GM21423 (cell line): Measurements from ENCODE around the gene UFSP1.

Experiments
- ATAC-seq: cut with Tn5 transposase; IDR thresholded peaks from one replicate; pipeline ENCODE4 v1.9.1; 2021; ENCODE audit warnings: mild to moderate bottlenecking, moderate library complexity; ENCODE audit not compliant: unreplicated experiment

The UFSP1 gene

DNA sequence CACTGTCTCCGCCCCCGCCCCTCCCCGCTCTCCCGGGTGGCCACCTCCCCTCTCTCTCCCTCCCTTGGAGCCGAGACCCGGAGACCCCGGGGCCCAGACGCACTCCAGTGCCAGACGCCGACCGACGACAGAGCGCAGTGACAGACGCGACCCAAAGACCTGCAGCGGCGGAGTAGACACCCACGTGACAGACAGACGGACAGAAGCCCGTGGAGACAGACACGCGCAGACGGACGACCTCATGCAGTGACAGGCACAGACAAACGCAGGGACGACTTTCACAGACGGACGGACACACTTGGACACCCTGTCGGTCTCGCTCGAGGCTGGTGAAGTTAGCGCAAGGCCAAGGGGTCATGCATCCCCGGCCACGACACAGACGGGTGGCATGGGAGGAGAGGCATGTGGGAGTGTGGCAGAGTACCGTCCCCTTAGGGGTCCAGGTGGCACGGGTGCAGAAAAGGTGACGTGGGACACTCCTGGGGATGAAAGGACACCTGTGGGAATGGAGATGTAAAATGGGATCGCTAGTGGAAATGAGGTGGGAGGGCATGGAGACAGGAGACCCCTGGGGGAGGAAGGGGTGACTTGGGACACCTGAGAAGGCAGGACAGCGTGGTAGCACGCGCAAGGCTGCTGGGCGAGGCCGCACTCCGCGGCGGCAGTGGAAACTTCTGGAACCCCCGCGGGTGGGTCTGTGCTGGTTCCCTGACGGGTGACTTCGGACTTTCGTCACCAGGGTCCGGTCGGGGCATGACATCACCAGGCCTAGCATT is 6.6 kb upstream of the UFSP1 start:
- no peak for ATAC-seq

DNA sequence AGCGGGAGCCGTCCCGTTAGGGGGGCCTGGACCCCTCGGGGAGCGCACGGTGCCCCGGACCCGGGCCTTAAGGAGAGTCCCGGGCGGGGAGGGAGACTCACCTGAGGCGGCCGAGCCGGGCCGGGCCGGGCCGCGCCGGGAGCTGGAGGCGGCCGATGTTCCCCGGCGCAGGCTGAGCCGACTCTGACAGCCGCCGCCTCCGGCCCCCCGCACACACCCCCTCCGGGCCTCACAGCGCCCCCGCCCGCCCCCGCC is 6.1 kb upstream of the UFSP1 start, which contains the start of gene ACHE:
TSS of gene ACHE (minus strand) at position 188 of the 255 bp plus-strand sequence. CDS start 1,656 bp downstream, outside the sequence.
- no peak for ATAC-seq

DNA sequence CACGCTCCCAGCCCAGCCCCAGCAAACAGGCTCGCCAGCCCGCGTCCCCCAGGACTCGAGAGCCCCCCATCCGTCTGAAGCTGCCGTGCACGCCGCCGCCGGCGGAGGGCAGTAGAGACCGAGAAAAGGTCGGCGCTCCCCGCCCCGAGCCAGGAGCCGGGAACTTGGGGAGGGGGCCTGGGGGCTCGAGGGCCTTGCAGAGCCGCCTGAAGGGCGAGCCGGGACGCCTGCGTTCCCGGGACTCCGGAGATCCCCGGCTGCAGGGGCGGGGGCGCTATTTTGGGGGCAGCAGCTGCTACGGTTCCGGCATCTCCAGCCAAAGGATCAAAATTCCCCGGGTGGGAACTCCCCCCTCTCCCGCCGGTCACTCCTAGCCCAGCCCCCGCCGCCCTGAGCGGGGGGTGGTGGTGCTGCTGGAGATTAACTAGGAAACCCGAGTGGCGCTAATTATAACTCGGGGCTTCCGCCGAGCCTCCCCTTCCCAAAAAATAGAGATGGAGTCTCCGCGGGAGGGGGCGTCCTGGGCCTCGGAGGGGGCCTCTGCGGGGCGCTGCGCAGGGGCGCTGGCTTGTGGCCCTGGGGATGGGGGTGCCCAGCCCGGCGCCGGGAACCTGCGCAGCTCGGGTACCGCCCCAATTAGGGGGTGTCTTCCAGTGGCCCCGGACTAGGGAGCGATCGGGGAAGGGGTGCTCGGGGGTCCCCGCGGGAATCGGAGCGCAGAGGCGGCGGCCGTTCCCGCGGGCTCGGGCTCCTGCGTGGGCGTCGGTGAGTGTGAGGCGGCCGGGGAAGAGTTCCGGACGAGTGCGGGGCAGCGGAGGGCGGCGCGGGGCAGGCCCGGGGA is 5.6 kb upstream of the UFSP1 start:
- no peak for ATAC-seq

DNA sequence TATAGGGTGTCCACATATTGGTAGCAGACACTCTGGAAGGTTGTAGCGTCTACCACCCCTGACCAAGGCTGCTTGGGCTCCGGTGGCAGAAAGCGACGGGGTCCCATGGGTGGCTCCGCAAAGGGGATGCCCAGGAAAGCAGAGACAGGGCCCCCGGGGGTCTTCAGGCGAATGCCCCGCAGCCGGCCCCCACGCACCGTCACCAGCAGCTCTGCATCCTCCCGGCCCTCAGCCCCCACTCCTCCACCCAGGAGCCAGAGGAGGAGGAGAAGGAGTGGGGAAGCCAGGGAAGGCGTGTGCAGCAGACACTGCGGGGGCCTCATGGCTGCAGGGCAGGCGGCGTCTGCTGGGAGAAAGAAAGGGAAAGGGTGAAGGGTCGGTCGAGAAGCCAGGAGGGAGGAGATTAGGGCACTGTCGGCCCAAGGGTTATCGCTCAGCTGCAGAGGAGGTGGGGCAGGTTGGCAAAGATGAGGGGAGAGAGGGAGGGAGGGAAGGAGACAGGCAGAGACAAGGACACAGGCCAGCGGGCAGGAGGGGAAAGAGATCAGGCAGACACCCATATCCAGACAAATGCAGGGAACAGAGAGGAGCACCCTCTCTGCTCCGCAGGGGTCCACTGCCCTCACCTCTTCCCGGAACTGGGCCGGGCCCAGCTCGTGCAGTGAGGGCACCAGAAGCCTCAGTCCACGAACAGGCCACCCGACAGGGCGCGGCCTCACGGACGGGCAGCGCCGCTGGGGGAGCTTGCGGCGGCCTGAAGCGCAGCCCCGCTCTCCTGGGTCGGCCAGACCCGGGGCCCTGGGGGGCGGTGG is 4.6 kb upstream of the UFSP1 start:
- ATAC-seq = no peak

DNA sequence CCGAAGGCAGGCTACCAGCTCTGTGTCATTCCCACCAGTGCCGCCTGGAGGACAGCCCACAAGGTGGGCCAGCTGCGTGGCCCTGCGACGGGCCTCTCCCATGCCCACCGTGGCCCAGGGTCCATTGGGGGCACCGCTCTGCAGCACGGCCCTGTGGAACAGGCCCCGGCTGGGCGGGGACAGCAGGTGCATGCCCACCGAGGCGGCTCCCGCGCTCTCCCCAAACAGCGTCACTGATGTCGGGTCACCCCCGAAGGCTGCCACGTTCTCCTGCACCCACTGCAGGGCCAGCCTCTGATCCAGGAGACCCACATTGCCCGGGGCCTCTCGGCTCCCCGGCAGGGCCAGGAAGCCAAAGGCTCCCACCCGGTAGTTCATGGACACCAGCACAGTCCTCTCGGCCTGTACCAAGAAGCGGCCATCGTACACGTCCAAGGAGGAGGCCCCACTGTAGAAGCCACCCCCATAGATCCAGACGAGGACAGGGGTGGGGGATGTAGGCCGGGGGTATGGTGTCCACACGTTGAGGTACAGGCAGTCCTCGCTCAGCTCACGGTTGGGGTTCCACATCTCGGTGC is 3.9 kb upstream of the UFSP1 start:
- no peak for ATAC-seq

DNA sequence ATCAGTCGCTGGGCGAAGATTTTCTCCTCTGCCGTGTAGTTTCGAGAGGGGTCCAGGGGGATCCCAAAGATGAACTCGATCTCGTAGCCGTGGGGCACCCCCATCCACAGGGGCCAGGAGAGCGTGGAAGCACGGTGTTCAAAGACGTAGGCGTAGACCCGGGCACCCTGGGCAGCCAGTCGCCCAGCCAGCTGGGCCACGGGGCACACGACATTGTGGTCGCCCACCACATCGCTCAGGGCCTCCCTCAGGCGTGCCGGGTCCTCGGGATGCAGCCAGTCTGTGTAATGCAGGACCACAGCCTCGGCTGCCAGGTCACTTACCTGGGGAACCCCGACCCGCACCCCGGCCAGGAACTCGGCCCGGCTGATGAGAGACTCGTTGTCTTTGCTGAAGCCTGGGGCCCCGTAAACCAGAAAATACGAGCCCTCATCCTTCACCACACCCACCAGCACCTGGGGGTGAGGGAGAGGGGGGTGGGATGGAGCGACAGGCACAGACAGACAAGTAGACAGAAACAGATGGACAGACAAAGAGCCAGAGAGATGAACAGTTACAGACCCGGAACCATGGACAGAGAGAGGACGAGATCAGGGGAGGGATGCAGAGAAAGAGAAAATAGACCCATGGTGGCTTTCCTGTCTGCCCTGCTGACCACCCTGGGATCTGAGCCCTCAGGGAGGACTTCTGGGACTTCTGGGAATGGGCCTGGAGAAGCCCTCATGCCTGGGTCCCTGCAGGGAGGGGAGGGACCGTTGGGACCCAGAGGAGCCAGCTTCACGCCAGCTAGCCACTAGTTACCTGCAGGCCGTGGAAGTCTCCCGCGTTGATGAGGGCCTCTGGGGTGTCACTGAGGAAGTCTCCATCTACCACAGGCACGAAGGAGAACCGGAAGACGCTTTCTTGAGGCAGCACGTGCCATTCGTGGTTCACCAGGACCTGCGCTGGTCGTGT is 3.1 kb upstream of the UFSP1 start:
- ATAC-seq = no peak

DNA sequence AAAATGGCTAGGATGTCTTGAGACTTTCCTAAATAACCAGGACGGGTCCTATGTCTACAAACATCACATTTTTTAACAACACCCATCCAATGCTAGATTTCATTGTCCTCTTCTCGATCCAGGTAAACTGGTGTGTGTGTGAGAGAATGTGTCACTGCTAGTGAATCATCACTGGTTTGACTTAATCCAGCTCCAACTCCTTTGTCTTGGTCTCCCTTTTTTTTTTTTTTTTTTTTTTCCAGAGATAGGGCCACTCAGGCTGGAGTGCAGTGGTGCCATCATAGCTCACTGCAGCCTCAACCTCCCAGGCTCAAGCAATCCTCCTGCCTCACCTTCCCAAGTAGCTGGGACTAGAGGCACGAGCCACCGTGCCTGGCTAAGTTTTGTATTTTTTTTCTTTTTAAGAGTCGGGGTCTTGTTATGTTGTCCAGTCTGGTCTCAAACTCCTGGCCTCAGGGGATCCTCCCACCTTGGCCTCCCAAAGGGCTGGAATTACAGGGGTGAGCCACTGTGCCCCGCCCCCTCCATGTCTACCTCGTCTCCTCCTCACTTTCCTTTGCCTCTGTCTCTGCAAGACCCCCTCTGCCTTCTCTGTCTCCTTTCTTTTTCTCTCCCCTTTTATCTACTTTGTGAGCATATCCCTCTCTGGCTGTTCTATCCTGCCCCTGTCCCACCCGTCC is 2.2 kb upstream of the UFSP1 start:
- no peak for ATAC-seq

DNA sequence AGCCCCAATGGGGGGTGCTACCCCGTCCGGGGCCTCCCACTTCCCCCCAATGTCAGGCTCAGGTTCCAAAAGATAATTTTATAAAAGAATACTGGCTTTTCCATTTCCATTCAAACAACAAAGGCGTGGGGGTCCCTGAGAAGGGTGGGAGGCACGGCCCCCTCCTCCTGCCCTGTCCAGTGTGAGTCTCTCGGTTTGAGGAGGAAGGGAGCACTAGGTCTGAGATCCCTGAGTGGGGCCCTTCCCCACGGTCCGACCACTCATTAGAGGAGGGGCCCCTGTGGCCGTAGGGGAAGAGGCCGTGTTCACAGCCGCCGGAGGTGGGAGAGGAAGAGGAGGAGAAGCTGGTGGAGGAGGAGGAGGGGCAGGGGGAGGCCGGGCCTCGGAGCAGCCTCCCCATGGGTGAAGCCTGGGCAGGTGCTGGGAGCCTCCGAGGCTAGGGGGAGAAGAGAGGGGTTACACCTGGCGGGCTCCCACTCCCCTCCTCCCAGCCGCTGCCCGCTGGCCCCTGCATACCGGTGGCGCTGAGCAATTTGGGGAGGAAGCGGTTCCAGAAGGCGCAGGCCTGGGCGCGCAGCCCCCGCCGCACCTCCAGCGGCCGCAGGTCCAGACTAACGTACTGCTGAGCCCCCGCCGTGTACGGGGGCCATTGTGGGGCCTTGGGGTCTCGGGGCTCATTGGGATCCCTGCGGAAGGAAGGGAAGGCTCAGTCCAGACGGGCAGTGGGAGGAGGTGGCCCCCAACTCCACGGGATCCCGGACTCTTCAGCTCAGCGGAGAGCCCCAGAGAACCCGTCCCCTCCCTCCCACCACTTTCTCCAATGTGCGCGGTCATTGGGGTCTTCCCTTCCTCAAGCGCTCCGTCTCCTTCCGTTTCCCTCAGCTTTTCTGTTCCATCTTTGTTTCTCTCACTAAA is 1.4 kb upstream of the UFSP1 start:
- ATAC-seq = no peak

DNA sequence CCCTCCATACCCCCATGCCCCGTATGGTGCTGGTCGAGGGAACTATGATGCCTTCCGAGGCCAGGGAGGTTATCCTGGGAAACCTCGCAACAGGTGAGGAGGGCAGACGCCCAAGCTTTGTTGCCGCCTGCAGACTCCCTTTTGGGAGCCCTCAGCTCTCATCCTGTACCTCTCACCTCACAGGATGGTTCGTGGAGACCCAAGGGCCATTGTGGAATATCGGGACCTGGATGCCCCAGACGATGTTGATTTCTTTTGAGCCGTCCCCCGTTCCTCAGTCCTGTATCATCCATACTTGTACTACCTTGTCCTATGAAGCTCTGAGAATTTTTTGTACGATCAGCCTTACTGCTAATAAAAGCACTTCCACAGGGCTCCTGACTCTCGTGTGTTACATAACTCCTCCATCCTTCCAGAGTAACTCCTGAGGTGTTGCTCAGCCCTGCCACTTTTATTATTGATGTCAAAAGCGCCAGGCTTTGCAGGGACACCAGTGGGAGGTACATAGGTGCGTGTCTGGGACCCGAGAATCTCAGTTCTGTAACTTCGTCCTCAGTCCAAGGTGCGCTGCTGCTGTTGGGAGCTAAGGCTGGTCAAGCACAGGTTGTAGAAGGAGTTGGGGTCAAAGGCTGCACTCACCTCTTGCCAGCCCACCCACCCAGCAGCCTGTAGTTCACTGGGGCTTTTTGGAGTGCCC is 1.1 kb downstream of the UFSP1 start:
- no peak for ATAC-seq

DNA sequence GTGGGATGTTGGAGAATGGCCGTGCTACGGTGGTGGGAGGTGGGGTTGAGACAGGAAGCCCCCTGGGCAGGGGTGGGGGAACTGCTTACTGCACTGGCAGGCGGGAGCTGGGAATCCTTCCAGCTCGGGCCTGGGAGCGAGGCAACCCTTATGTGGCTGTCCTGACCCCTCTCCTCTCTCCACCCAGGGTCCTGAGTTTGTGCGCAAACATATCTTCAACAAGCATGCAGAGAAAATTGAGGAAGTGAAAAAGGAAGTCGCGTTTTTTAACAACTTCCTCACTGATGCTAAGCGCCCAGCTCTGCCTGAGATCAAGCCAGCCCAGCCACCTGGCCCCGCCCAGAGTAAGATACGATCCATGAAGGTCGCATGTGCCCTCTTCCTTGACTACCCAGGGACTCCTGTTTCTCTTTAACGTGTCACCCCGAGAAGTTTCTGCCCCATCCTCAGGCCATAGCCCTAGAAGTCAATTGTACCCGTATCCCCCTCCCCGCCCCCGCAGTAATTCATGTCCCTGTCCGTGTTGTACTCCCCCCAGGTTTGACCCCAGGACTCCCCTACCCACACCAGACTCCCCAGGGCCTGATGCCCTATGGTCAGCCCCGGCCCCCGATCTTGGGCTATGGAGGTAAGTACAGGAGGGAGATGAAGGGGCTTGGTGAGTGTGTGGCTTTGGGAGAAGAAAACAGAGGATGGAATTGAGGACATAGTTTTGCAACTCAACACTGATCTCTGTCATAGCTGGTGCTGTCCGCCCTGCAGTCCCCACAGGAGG is 1.8 kb downstream of the UFSP1 start:
- peak; percentile 43 for ATAC-seq

DNA sequence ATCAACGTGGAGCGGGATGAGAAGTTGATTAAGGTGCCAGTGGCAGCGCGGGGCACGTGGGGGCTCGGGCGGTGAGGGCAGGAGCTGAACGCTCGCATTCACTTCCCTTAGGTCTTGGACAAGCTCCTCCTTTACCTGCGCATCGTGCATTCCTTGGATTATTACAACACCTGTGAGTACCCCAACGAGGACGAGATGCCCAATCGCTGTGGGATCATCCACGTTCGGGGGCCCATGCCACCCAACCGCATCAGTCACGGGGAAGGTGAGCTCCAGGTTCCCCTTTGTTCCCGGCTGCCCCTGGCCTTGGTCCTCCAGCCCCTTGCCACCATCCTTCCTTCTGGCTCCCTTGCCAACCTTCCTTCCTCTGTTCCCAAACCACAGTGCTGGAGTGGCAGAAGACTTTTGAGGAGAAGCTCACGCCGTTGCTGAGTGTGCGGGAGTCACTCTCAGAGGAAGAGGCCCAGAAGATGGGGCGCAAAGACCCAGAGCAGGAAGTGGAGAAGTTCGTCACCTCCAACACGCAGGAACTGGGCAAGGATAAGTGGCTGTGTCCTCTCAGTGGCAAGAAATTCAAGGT is 2.5 kb downstream of the UFSP1 start:
- no peak for ATAC-seq

DNA sequence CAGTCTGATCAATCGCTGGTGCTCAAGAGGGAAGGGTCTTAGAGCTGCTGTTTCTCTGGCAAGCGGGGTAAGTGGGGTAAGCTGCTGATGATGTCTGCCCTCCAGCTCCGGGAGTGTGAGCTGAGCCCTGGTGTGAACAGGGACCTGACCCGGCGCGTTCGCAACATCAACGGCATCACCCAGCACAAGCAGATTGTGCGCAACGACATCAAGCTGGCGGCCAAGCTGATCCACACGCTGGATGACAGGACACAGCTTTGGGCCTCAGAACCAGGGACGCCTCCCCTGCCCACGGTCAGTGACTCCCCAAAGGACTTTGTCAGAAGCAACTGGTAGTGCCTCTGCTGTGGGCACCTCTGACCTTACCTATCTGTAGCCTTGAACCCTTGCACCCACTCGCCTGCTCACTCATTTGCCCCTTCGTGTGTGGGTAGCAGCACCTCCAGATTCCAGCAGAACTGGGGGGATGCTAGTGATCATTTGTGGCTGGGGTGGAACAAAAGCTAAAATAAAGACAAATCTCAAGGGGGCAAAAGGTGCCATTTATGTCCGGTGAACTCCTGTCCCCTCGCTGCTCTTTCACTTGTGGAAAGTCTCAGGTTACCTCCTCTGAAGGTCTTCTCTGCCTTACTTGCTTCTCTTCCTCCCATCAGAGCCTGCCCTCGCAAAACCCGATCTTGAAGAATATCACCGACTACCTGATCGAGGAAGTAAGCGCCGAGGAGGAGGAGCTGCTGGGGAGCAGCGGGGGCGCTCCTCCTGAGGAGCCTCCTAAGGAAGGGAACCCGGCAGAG is 3.2 kb downstream of the UFSP1 start:
- ATAC-seq = no peak

DNA sequence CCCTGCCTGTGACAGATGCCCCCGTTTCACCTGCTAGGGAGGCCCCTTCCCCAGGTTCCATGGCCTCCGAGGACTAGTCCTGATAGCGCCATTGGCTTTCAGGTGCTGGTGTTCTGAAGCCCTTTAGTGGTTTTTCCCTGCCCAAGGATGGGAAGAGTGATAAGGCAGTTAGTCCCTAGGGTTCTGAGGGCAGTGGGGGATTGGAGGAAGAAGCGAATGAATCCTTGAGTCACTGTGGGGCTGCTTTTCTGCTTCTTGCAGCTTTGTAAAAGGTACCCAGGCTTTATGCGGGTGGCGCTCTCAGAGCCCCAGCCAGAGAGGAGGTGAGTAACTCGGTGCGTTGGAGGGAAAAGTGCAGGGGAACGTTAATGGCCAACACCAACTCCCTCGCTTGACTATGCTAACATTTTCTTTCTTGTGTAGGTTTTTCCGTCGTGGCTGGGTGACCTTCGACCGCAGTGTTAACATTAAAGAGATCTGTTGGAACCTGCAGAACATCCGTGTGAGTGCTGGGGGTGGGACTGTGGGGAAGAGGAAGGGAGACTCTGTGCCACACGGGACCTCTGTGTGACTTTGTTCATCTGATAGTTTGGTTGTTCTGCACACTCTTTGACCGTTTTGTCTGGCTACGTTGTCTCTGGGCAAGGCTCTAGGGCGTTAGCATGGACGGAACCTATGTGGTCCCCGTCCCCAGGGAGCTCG is 3.9 kb downstream of the UFSP1 start:
- no peak for ATAC-seq

DNA sequence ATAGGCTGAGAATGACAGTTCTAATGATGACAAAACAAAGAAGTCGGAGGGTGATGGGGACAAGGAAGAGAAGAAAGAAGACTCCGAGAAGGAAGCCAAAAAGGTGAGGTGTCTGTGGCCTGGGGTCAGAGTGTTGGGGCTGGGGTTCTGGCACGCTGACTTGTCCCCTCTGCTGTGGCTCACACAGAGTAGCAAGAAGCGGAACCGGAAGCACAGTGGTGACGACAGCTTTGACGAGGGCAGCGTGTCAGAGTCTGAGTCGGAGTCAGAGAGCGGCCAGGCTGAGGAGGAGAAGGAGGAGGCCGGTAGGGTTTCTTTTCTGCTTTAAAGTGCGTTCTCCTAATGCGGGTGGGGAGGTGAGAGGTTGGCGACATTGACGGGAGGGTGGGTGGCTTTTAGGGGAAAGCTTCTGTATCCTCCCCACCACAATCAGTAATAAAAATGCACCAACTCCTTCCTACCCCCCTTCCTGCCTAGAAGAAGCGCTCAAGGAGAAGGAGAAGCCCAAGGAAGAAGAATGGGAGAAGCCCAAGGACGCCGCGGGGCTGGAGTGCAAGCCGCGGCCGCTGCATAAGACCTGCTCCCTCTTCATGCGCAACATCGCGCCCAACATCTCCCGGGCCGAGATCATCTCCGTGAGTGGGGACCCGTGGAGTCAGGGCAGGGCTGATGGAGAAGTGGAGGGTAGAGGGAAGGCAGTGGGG is 4.6 kb downstream of the UFSP1 start:
- no peak for ATAC-seq
